Stomach (tissue), 4 donors: ENCODE data around the gene NSUN7.

ENCODE experiments used
- POLR2A ChIP-seq, 4 donors: fragments of 450-650 bp; IDR thresholded peaks; one replicate each; pipeline ENCODE4 v1.6.1; 2016; ENCODE audit warnings: antibody characterized with exemption in 4 of 4, control low read depth in 2 of 4, mild to moderate bottlenecking in 1 of 4, moderate library complexity in 1 of 4
- POLR2AphosphoS5 ChIP-seq, 3 donors: sonication (generic); formaldehyde crosslinking; IDR thresholded peaks; one replicate each; pipeline ENCODE4 v1.6.1; 2016; ENCODE audit warnings: antibody characterized with exemption in 3 of 3
- TF ChIP-seq, protein P1 (sequence below), 7 experiments: fragments of 450-650 bp in 4 of 7; fragments of 200-600 bp in 3 of 7; sonication (generic) in 3 of 7; IDR thresholded peaks; one replicate each; pipeline ENCODE4 v1.5.1; 2016 to 2019; ENCODE audit warnings: antibody characterized with exemption in 7 of 7, control low read depth in 2 of 7, mild to moderate bottlenecking in 1 of 7

DNA sequence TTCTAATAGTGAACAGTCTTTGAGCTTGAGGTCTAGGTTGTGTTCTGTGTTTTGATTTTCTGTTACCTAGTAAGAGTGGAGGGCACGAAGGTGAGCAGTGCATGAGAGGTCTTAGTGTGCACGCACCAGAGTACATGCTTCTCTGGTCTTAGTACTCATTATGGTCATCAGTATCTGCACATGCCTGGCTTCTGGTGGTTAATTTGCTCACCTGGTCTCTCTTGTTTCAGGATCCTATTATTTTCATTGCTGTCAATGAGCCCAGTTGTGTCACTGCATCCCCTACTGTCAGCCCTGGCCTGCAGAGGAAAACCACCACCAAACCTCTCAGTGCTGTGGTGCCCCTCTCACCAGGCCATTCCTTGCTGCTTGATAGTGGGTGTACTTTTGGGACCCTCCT lies 54.8 kb downstream of the NSUN7 start:
- TF ChIP-seq POLR2A (IDR thresholded peaks at IDR 0.05) (no peak), POLR2AphosphoS5 (IDR thresholded peaks at IDR 0.05) (no peak)
- TF ChIP-seq, protein P1, sequence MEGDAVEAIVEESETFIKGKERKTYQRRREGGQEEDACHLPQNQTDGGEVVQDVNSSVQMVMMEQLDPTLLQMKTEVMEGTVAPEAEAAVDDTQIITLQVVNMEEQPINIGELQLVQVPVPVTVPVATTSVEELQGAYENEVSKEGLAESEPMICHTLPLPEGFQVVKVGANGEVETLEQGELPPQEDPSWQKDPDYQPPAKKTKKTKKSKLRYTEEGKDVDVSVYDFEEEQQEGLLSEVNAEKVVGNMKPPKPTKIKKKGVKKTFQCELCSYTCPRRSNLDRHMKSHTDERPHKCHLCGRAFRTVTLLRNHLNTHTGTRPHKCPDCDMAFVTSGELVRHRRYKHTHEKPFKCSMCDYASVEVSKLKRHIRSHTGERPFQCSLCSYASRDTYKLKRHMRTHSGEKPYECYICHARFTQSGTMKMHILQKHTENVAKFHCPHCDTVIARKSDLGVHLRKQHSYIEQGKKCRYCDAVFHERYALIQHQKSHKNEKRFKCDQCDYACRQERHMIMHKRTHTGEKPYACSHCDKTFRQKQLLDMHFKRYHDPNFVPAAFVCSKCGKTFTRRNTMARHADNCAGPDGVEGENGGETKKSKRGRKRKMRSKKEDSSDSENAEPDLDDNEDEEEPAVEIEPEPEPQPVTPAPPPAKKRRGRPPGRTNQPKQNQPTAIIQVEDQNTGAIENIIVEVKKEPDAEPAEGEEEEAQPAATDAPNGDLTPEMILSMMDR (IDR thresholded peaks at IDR 0.05), result no peak
